ENCODE measurements around the gene SUPT6H.

The SUPT6H gene

GRCh38 chr17:28750178-28751047, 88.4 kb downstream of the SUPT6H start:
- peak; percentile 97 for DNase-seq (ENCODE audit: low read depth, low spot score)

- no peak for DNase-seq (ENCODE audit: low read depth, low spot score)
Observed at GRCh38 chr17:28751600-28752366, 89.8 kb downstream of the SUPT6H start.
